ENCODE data around the gene ZFHX3. TPM values are rescaled to one million over a fixed set of nuclear protein-coding genes. Genes with fewer than 3 reads are reported as not detected.

ZFHX3 gene
- total and polyA plus RNA-seq, 2 of the 8 experiments (the other 6 are each of a cell fraction or from before 2014, with no cell fraction given), result 0.08 to 0.99 TPM

- TF ChIP-seq CHD7 (IDR thresholded peaks at IDR 0.05; ENCODE audit: insufficient replicate concordance, low read length) (no peak), TAF7 (optimal IDR thresholded peaks at IDR 0.05; ENCODE audit: borderline replicate concordance, low read depth, low read length) (no peak)
Measured at GRCh38 chr16:72862090-72862489, 185.8 kb downstream of the ZFHX3 start (continued).
